Measurements from ENCODE around the gene SNCB. TPM values are rescaled to one million over a fixed set of nuclear protein-coding genes. Genes with fewer than 3 reads are reported as not detected.
"Not testable (repeated sequence)": the region's sequence is repeated elsewhere in the genome, so short reads cannot be mapped to it uniquely, and the experiment has no call there.

SNCB gene
- total and polyA plus RNA-seq, 2 of the 4 experiments (the other 2 are of a cell fraction), result 0.41 TPM; not detected in 1

GRCh38 chr5:176601901-176602482, 28.3 kb downstream of the SNCB start:
- POLR2A ChIA-PET (ENCODE audit: unreplicated experiment), result no interaction called here
- ATAC-seq (ENCODE audit: low read depth) (no peak), DNase-seq (no peak)
- Histone ChIP-seq H2AK5ac (ENCODE audit: low read depth, low read length) (no peak overlapping the region), H3K9ac (ENCODE audit: low read depth, low read length) (no peak overlapping the region), H4K20me1 (ENCODE audit: insufficient read depth, low read length) (peaks cover 7% of the 10 kb centered on the region), H3K18ac (ENCODE audit: low read depth, low read length) (no peak overlapping the region), H2BK20ac (ENCODE audit: low read depth, low read length) (no peak overlapping the region), H4K8ac (ENCODE audit: low read depth in 2 of 2, low read length in 2 of 2) (no peak overlapping the region), H2BK5ac (ENCODE audit: low read depth, low read length, poor library complexity, severe bottlenecking) (no peak overlapping the region), H3K27me3 (ENCODE audit: control insufficient read depth, insufficient read depth, low read length) (no peaks in the 10 kb centered on the region), H3K4ac (ENCODE audit: low read depth, low read length) (no peak overlapping the region), H3K79me1 (ENCODE audit: low read depth in 1 of 2, low read length in 2 of 2) (peaks cover 0 to 13% of the 10 kb centered on the region in 2 experiments; a peak in 1 of 4 replicates), H3K56ac (ENCODE audit: extremely low read depth, insufficient read depth, low read length) (no peak overlapping the region), H3K9me1 (ENCODE audit: insufficient read depth, low read length) (0 out of 2 replicates have a peak, but pooled peaks cover 2% of the 10 kb centered on the region), H3K9me3 (ENCODE audit: control insufficient read depth, insufficient read depth, low read length) (no peaks in the 10 kb centered on the region), H3K14ac (replicated peaks; ENCODE audit: low read depth, low read length) (no peak overlapping the region), H3K4me3 (ENCODE audit: insufficient read depth, low read depth, low read length) (no peak overlapping the region), H2BK15ac (ENCODE audit: low read depth, low read length) (no peak overlapping the region), H4K5ac (ENCODE audit: low read depth, low read length) (no peak overlapping the region), H2BK120ac (ENCODE audit: low read depth, low read length) (no peak overlapping the region), H2AK9ac (replicated peaks; ENCODE audit: low read depth, low read length, poor library complexity) (no peak overlapping the region), H3K4me1 (ENCODE audit: control insufficient read depth, insufficient read depth, low read length) (no peaks in the 10 kb centered on the region), H3K27ac (ENCODE audit: insufficient read depth, low read length) (no peak overlapping the region), H3K36me3 (ENCODE audit: control insufficient read depth, insufficient read depth, low read length) (no peaks in the 10 kb centered on the region), H3K4me2 (ENCODE audit: low read depth, low read length) (no peak overlapping the region), H4K91ac (ENCODE audit: insufficient read depth, low read depth, low read length) (no peak overlapping the region), H3K23ac (ENCODE audit: low read depth, low read length) (no peak overlapping the region), H2AFZ (replicated peaks; ENCODE audit: low read length, poor library complexity) (no peak overlapping the region)
- in situ Hi-C loops (cut with MboI; ENCODE audit: low sequenced_read_pairs), result no loop called here
- dilution Hi-C loops (cut with HindIII; ENCODE audit: low sequenced_read_pairs, unreplicated experiment), result no loop called here
- no peak for TF ChIP-seq MAFK (IDR thresholded peaks at IDR 0.05; ENCODE audit: low read depth, low read length)
- TF ChIP-seq RAD21 (IDR thresholded peaks at IDR 0.05; ENCODE audit: low read length), result no peak
- no peak for TF ChIP-seq CTCF (conservative IDR thresholded peaks at IDR 0.05; ENCODE audit: low read depth, low read length)
- no peak for TF ChIP-seq SMC3 (IDR thresholded peaks at IDR 0.05; ENCODE audit: low read depth, low read length)
- CTCF ChIA-PET, result no interaction called here
- intact Hi-C loops (cut with micrococcal nuclease), result no loop called here
- no TSS peak for BruUV-seq (replicated peaks)
- 84% methylated on average over 6 of the region's 12 CpGs; no CpG with 5 or more reads in 1 of the 2 experiments for WGBS, 2 experiments (ENCODE audit: extremely low coverage in 2 of 2, insufficient read length in 1 of 2)

GRCh38 chr5:176599749-176600430, 30.4 kb downstream of the SNCB start:
- POLR2A ChIA-PET (ENCODE audit: unreplicated experiment); H3K4me3 ChIP-seq (ENCODE audit: insufficient read depth, low read depth, low read length); H3K18ac ChIP-seq (ENCODE audit: low read depth, low read length); H2BK120ac ChIP-seq (ENCODE audit: low read depth, low read length); CTCF ChIA-PET; H3K14ac ChIP-seq (replicated peaks; ENCODE audit: low read depth, low read length); H3K9me1 ChIP-seq (ENCODE audit: insufficient read depth, low read length); in situ Hi-C loops (cut with MboI; ENCODE audit: low sequenced_read_pairs); H2AK5ac ChIP-seq (ENCODE audit: low read depth, low read length); H3K9me3 ChIP-seq (ENCODE audit: control insufficient read depth, insufficient read depth, low read length); H3K56ac ChIP-seq (ENCODE audit: extremely low read depth, insufficient read depth, low read length); H2BK15ac ChIP-seq (ENCODE audit: low read depth, low read length); H4K91ac ChIP-seq (ENCODE audit: insufficient read depth, low read depth, low read length); BruUV-seq (replicated peaks); H2AFZ ChIP-seq (replicated peaks; ENCODE audit: low read length, poor library complexity); H3K23ac ChIP-seq (ENCODE audit: low read depth, low read length); H3K27ac ChIP-seq (ENCODE audit: insufficient read depth, low read length); H3K4ac ChIP-seq (ENCODE audit: low read depth, low read length); H3K79me1 ChIP-seq (ENCODE audit: low read depth in 1 of 2, low read length in 2 of 2); H3K27me3 ChIP-seq (ENCODE audit: control insufficient read depth, insufficient read depth, low read length); dilution Hi-C loops (cut with HindIII; ENCODE audit: low sequenced_read_pairs, unreplicated experiment); H3K4me1 ChIP-seq (ENCODE audit: control insufficient read depth, insufficient read depth, low read length); H2AK9ac ChIP-seq (replicated peaks; ENCODE audit: low read depth, low read length, poor library complexity); intact Hi-C loops (cut with micrococcal nuclease); H2BK5ac ChIP-seq (ENCODE audit: low read depth, low read length, poor library complexity, severe bottlenecking); H4K8ac ChIP-seq (ENCODE audit: low read depth in 2 of 2, low read length in 2 of 2); H3K36me3 ChIP-seq (ENCODE audit: control insufficient read depth, insufficient read depth, low read length); H3K9ac ChIP-seq (ENCODE audit: low read depth, low read length); H2BK20ac ChIP-seq (ENCODE audit: low read depth, low read length); H3K4me2 ChIP-seq (ENCODE audit: low read depth, low read length); H4K20me1 ChIP-seq (ENCODE audit: insufficient read depth, low read length); H4K5ac ChIP-seq (ENCODE audit: low read depth, low read length): not testable (repeated sequence)
- DNase-seq (peak; percentile 27), ATAC-seq (ENCODE audit: low read depth) (peak; percentile 78)
- 94% methylated on average over 13 of the region's 19 CpGs; no CpG with 5 or more reads in 1 of the 2 experiments for WGBS, 2 experiments (ENCODE audit: extremely low coverage in 2 of 2, insufficient read length in 1 of 2)

Measured in IMR-90 (cell line).